Ecto neural progenitor cell (in vitro differentiated cells): ENCODE data around the gene MACIR.

Experiments
- DNase-seq: peaks from one replicate; pipeline ENCODE4 v3.0.0-alpha.2; 2018; ENCODE audit warnings: low spot score

The MACIR gene

GRCh38 chr5:103245761-103246160 lies 12.8 kb upstream of the MACIR start:
- no peak for DNase-seq

GRCh38 chr5:103247118-103247517 lies 11.4 kb upstream of the MACIR start:
- DNase-seq = no peak

GRCh38 chr5:103249068-103249467 lies 9.5 kb upstream of the MACIR start:
- no peak for DNase-seq

- no peak for DNase-seq
These were observed 3.6 kb upstream of the MACIR start for GRCh38 chr5:103254921-103255320.

- no peak for DNase-seq
These were observed 2.9 kb upstream of the MACIR start for GRCh38 chr5:103255691-103256090.

- DNase-seq = no peak
These were observed 2.4 kb upstream of the MACIR start for GRCh38 chr5:103256178-103256577.

GRCh38 chr5:103258957-103259704 lies 568 bp downstream of the MACIR start:
- DNase-seq = peak; percentile 73

- no peak for DNase-seq
These were observed 1.3 kb downstream of the MACIR start for GRCh38 chr5:103259705-103260355.

GRCh38 chr5:103260951-103261350 lies 2.4 kb downstream of the MACIR start:
- no peak for DNase-seq

- DNase-seq = no peak
These were observed 3.9 kb downstream of the MACIR start for GRCh38 chr5:103262422-103262871.

GRCh38 chr5:103263054-103263453 lies 4.5 kb downstream of the MACIR start:
- DNase-seq = no peak

GRCh38 chr5:103264508-103264907 lies 5.9 kb downstream of the MACIR start:
- no peak for DNase-seq

GRCh38 chr5:103270581-103270980 lies 12.0 kb downstream of the MACIR start:
- no peak for DNase-seq

GRCh38 chr5:103271570-103272289 lies 13.2 kb downstream of the MACIR start:
- DNase-seq = no peak

GRCh38 chr5:103272377-103272776 lies 13.8 kb downstream of the MACIR start:
- DNase-seq = no peak

GRCh38 chr5:103273952-103274351 lies 15.4 kb downstream of the MACIR start:
- no peak for DNase-seq

- no peak for DNase-seq
These were observed 17.3 kb downstream of the MACIR start for GRCh38 chr5:103275851-103276250.

GRCh38 chr5:103280967-103281366 lies 22.4 kb downstream of the MACIR start:
- no peak for DNase-seq

GRCh38 chr5:103283120-103283519 lies 24.6 kb downstream of the MACIR start:
- no peak for DNase-seq

- no peak for DNase-seq
These were observed 25.3 kb downstream of the MACIR start for GRCh38 chr5:103283869-103284268.

GRCh38 chr5:103286622-103287021 lies 28.1 kb downstream of the MACIR start:
- DNase-seq = no peak

GRCh38 chr5:103289024-103289423 lies 30.5 kb downstream of the MACIR start:
- no peak for DNase-seq

GRCh38 chr5:103290846-103291245 lies 32.3 kb downstream of the MACIR start:
- no peak for DNase-seq
